ENCODE data around the gene CYFIP2. TPM values are rescaled to one million over a fixed set of nuclear protein-coding genes. Genes with fewer than 3 reads are reported as not detected.

Gene CYFIP2
- total and polyA plus RNA-seq, 2 of the 13 experiments (the other 11 are each of a cell fraction or from before 2014, with no cell fraction given), result 22.6 to 30.3 TPM

GRCh38 chr5:157350939-157351801 is 85.2 kb downstream of the CYFIP2 start:
- no TSS peak for BruUV-seq (replicated peaks)
- in situ Hi-C loops (cut with HindIII; ENCODE audit: extremely low pct_ligation_motif_present, low pct_unique_long_range_greater_than_20kb), result no loop called here
- Histone ChIP-seq H3K36me3 (replicated peaks in 1 of 2; ENCODE audit: control insufficient read depth in 1 of 2, insufficient read depth in 2 of 2, low read length in 2 of 2) (no peaks in the 10 kb centered on the region; a peak in 1 of 5 replicates), H3K4me3 (replicated peaks in 1 of 3; ENCODE audit: insufficient read depth in 1 of 3, low read depth in 2 of 3, low read length in 3 of 3) (no peak overlapping the region), H3K4me1 (ENCODE audit: insufficient read depth, low read length) (no peaks in the 10 kb centered on the region), H3K4me2 (ENCODE audit: low read depth, low read length) (no peak overlapping the region), H3K9me3 (ENCODE audit: low read length) (no peaks in the 10 kb centered on the region), H3K27ac (ENCODE audit: extremely low read length, insufficient read depth, low read length) (no peak overlapping the region), H2AFZ (ENCODE audit: low read length) (no peak overlapping the region), H3K9ac (ENCODE audit: insufficient read depth, low read depth, low read length) (no peak overlapping the region), H4K20me1 (ENCODE audit: insufficient read depth, low read length) (no peaks in the 10 kb centered on the region), H3K27me3 (ENCODE audit: control insufficient read depth in 1 of 2, insufficient read depth in 2 of 2, low read length in 2 of 2) (no peaks in the 10 kb centered on the region), H3K79me2 (ENCODE audit: insufficient read depth, low read length) (no peaks in the 10 kb centered on the region)
- ChIA-PET POLR2A (no interaction called here), CTCF (ENCODE audit: low intra/inter-chr PET ratio, low total read pairs) (no interaction called here)
- FAIRE-seq, result no peak
- 93% methylated on average over 7 of the region's 7 CpGs for WGBS (ENCODE audit: low lambda C conversion rate)
- TF ChIP-seq ZNF17 (CRISPR knock-in tag; IDR thresholded peaks at IDR 0.05), result no peak
- TF ChIP-seq ATRX (CRISPR knock-in tag; IDR thresholded peaks at IDR 0.05; ENCODE audit: borderline replicate concordance), result no peak
- no peak for TF ChIP-seq NRL (CRISPR knock-in tag; IDR thresholded peaks at IDR 0.05; ENCODE audit: borderline replicate concordance)
- no peak for TF ChIP-seq ZNF784 (CRISPR knock-in tag; IDR thresholded peaks at IDR 0.05; ENCODE audit: borderline replicate concordance)
- no peak for TF ChIP-seq CAMTA2 (CRISPR knock-in tag; IDR thresholded peaks at IDR 0.05; ENCODE audit: borderline replicate concordance)
- TF ChIP-seq ZNF331 (CRISPR knock-in tag; IDR thresholded peaks at IDR 0.05), result no peak
- TF ChIP-seq CREM (IDR thresholded peaks at IDR 0.05), result no peak
- no peak for TF ChIP-seq CREM (CRISPR knock-in tag; IDR thresholded peaks at IDR 0.05)
- no peak for TF ChIP-seq ZNF788 (CRISPR knock-in tag; IDR thresholded peaks at IDR 0.05; ENCODE audit: borderline replicate concordance)
- no peak for TF ChIP-seq ZNF512 (CRISPR knock-in tag; IDR thresholded peaks at IDR 0.05)
- TF ChIP-seq AGO2 (optimal IDR thresholded peaks at IDR 0.05; ENCODE audit: low read depth, low read length), result no peak
- TF ChIP-seq ETV5 (CRISPR knock-in tag; IDR thresholded peaks at IDR 0.05; ENCODE audit: borderline replicate concordance), result no peak
- intact Hi-C loops (cut with micrococcal nuclease; ENCODE audit: unreplicated experiment), result no loop called here
- no peak for ATAC-seq
- no peak for DNase-seq (ENCODE audit: low spot score)
